Activated naive CD8-positive, alpha-beta T cell treated with anti-CD3 and anti-CD28 coated beads, Interleukin-2, amount 50 U/mL, for 16 hours (primary cell): Measurements from ENCODE around the gene FAM72B.
"Not testable (repeated sequence)": the region's sequence is repeated elsewhere in the genome, so short reads cannot be mapped to it uniquely, and the experiment has no call there.

Experiments used
- DNase-seq: peaks from one replicate; pipeline ENCODE4 v3.0.0-alpha.2; 2020; ENCODE audit warnings: low read depth, low spot score

FAM72B gene

DNA sequence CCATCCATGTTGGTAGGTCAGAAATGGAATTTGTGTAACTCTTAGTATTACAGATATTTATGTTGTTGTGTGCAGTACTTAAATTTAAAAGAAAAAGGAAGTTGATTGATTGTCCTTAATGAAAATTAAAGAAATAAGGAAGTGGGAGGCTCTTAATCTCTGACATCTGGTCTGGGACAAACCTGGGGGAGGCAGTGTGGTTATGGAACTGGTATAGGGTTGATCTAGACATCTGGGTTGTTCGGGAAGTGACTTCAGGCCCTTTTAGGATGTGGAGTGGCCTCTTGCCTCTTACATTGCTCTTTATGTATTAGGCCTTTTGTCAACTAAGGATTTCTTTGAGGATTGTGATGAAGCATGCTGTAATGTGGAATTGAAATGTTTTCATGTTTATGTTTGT is 16.1 kb upstream of the FAM72B start:
- DNase-seq: not testable (repeated sequence)

GRCh38 chr1:121199763-121200162 is 15.6 kb upstream of the FAM72B start:
- DNase-seq: not testable (repeated sequence)

GRCh38 chr1:121197095-121197882 is 13.1 kb upstream of the FAM72B start:
- DNase-seq: not testable (repeated sequence)

GRCh38 chr1:121192512-121192911 is 8.4 kb upstream of the FAM72B start:
- not testable (repeated sequence) for DNase-seq

DNA sequence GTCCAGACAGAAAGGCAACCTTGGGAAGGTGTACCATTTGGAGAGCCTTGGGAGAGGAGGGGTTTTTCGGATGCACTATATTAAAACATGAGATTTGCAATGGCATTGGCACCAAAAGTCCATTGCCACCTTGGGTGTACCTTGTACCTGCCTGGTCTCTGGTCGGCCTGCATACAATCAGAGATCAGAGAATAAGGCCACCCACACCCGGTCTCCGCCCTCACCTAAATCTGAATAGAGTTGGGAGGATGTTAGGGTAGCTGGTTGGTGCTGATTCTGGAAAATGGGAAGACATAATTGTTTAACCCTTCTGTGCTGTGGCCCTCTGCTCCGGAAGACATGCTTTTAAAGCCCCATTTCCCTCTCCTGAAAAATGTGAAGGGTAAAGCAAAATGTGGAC is 3.8 kb upstream of the FAM72B start:
- not testable (repeated sequence) for DNase-seq

DNA sequence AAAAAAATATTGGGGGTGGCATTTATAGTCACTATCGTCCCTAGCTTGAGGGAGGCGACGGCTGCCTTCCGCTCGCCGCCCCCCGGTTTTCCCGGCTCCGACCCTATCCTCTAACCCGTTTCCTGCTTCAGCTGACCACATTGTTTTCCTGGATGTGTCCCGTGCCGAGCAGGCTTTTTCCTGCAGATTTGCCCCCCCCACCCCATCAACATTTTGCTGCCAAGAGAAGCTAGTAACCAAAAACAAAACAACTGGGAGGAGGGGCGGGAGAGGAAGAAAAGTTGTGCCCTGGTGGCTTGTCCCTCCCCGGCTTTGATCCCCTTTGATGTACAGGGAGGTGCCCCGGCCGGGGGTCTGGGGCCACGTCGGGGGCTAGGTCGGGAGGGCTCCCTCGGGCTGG is 2.1 kb upstream of the FAM72B start:
- not testable (repeated sequence) for DNase-seq

DNA sequence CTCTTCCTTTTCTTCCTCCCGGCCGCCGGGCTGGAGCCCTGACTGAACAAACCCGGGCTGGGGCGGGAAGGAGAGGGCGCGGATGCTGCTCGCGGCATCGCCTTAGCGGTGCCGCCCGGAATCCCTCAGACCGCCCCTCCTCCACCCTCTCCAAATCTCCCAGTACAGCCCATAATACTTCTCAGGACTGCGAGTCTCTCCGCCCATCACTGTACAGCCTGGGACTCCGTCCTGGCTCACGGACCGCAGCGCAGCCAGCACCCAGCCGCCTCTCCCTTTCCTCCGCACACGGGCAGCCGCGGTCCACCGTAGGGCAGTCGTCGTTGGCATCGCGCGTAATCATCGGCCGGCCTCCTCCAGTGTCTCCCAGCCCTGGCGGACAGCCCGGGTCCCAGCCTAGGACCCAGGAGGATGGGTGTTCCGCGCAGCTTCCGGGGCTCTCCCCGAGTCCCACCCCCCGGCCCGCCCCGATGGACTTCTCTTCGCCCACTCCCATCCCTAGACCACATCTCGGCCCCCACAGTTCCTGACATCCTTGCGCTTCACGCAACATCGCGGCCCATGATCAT is 1.1 kb upstream of the FAM72B start:
- DNase-seq: not testable (repeated sequence)

DNA sequence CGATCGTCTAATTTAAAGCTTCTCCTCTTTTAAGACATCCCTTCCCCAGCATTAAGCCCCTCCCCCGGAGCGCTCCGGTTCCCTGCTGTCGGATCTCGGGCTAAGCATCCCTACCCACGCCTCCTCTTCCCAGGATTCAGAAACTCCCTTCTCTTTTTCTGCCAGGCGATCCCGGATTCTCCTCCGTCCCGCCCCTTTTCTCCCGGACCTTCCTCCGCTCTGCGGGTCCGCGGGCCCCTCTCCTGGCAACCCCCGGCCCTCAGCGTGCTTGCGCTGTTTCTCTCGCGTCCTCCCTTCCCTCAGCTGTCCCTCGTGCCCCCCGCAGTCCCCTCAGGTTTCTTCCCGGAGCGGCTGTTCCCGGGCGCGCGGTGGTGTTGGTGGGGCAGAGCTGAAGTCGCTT is 273 bp downstream of the FAM72B start:
- DNase-seq: not testable (repeated sequence)

DNA sequence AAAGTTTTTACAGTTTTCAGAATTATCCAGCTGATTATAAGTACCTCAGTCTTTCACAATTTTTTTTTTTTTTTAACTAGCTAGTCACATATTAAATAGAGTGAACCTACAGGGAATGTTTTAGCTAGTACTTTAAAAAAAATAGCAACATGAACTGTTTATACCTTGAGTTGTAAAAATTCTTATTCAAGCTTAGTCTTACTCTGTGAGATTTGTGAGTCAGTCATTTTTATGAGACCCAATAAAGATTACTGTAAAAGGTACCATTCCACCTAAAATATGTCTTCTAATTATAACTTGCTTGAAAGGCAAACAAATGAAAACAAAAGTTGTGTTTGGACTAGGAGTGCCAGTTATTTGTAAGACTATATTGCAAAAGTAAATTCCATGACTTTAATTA is 5.9 kb downstream of the FAM72B start:
- DNase-seq: not testable (repeated sequence)

GRCh38 chr1:121176649-121177048 is 7.5 kb downstream of the FAM72B start:
- DNase-seq: not testable (repeated sequence)

DNA sequence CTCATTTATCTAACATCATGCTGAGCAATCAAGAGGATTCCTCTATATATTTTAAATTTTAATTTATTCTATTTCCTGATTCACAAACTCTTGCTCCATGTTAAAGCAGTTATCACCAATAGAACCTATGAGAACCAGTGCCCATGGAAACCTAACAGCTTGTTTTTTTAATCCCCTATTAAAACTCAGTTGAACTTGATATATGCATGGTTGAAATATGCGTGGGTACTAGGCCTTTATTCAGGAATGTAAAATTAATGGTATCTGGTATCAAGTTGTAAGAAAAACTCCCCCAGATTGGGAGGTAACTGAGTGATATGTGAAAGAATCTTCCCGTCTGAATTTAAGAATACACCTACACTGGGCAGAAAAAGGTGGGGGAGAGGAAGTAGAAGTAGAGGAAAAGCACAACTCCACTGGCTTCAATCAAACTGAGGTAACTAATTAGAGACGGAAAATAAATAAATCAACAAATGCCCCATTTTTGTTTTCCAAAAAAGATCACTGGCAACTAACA is 15.9 kb downstream of the FAM72B start:
- DNase-seq: not testable (repeated sequence)

DNA sequence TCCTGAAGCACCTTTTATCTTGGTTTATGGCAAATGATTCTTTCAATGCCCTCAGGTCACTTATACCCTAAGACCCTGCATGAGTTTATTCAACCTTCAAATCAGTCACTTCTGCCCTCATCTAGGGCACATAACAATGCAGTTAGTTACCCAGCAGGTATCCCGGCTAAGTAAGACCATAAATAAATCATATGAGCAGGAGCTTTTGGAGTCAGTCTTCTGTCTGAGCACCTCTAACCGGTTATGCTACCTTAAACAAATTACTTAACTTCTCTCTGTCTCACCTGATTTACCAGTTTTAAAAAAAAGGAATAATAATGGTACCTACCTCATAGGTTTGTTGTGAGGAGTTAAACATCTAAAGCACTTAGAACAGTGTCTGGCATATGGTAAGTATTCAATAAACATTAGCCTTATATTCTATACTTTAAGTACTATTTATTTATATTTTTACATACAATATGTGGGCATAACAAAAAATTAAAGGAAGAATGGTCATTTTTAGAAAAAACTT is 16.9 kb downstream of the FAM72B start:
- not testable (repeated sequence) for DNase-seq

DNA sequence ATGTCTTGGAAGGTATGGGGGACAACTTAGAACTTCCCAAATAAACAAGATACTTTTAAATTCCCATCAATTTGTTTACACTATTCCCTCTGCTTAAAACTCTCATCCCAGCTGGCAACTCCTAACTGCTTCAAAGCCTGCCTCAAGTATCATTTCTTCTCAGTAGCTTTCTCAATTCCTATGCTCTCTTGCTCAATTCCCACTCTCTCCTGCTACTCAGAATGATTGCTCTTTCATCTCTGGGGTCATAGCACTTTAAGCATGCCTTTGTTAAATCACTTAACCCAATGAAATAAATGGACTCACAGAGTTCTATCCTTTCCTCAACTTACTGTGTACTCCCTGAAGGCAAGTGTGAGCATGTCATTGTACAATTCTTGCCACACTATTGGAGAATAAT is 18.8 kb downstream of the FAM72B start:
- not testable (repeated sequence) for DNase-seq

DNA sequence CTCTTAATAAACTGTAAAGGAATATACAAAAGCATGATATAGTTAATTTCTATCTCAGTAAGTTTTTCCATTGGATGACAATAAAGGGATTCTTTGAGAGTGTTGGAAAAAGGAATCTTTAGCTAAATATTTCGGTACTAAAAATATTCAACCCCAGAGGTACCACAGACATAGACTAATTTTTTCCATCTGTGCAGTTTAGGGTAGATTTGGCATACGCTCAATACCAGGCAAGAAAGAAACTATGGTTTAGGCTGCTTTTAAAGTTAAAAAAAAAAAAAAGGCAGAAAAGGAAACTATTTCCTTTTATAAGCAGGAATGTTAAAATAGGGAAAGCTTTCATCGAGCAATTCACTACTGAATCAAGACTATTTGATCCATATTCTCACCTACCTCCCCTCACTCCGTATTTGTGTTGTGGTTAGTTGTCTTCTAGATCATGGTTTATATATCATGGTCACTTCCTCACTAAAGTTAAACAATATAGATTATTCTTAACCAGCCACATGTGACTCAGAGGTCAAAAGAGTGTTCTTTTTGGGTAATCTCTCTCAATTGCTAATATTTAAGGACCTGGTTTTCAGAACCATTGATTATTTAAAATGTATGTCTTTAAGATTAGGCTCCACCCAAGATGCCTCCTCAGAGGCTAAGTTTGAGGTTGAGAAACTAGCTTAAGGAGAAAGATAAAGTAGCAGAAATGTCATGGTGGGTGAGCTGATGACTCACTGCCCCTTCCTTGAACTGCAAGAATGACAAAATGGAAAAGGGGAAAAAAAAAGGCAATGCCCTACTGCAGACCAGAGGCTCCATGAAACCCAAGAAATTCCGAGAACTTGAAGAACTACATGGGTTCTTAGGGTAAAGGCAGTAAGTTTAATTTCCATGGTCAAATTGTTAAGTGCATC is 20.0 kb downstream of the FAM72B start:
- not testable (repeated sequence) for DNase-seq

DNA sequence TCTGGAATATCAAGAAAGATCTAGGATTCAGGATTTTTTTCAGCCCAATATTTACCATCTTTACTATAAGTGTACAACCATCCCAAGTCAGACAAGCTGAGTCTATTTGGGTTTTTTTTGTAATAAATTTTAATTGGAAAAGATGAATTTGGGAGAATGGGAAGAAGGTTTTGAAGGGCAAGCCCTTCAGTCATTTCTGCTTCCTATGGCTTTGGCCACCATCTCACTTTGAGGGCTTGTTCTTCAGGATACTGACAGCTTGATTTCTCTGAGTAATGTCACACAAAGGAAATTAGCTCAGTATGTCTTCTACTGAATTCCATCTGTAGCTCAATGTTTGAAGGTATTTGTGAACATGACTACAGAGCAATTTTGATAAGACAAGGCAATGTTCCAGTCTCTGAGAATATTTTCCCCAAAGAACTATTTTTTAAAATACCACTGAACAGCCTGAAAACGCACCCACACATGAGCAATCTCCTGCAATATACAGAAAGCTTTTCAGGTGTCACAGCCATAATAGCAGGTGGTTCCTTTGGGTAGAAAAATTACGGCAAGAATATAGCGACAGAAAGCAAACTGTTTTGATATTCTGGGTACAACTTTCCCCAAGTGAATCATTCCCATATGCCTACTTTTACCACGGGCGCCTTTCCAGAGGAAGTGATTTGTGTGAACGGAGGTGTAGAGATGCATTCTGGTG is 22.8 kb downstream of the FAM72B start:
- not testable (repeated sequence) for DNase-seq

DNA sequence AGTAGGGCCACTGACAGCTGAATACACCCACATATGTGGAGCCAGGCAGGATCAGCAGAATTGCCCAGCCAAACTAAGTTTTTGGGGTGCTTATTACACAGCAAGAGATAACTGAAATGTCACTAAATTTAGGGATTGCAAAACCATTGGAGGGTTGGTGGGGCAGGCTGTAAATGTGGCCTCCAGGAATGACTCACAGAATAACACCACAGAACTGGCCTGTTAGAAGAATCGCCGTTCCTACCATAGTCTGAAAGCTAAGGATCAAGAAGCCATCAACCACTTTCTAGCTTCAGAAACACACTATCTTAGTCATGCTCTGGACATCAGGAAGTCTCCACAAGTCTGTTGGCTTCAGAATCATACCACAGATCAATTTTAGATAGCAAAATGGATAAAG is 24.0 kb downstream of the FAM72B start:
- not testable (repeated sequence) for DNase-seq

DNA sequence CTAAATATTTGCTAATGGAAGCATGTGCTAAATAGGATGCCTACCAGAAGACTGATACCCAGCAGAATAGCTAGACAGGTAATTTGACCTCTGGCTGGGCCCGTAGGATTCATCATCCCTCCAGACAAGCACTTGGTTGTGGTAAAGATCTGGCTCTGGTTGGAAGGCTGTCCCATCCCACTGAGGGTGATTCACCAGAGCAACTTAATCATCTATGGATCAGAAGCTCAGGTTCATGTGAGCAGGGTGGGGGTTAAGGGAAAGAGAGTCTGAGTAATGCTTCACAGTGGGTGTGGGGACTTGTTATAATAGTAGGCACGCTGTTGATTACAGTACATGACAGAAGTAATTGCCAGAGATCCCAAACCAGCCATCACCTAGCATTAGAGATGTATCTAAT is 26.5 kb downstream of the FAM72B start:
- DNase-seq: not testable (repeated sequence)

DNA sequence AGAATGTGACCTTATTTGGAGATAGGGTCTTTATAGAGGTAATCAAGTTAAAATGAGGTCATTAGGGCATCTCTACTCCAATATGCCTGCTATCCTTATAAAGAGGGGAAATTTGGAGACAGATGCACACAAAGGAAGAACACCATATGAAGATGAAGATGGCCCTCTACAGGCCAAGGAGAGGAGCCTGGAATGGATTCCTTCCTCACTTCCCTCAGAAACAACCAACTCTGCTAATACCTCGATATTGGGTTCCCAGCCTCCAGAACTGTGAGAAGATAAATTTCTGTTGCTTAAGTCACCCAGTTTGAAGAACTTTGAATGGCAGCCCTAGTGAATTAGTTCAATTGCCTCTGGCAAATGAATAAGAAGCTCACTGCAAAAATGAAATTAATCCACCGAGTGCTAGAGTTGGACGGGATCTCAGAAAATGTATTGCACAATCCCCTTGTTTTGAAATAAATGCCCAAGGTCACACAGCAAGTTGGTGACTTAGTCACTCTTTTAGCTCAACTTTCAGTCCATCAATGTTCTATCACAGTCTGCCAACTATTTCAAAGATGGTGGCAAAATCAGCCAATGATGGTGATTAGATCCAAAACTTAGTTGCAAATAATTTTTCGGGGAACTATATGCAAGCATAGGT is 27.1 kb downstream of the FAM72B start:
- not testable (repeated sequence) for DNase-seq

- DNase-seq: not testable (repeated sequence)
Observed at GRCh38 chr1:121155671-121156358, 28.3 kb downstream of the FAM72B start.

DNA sequence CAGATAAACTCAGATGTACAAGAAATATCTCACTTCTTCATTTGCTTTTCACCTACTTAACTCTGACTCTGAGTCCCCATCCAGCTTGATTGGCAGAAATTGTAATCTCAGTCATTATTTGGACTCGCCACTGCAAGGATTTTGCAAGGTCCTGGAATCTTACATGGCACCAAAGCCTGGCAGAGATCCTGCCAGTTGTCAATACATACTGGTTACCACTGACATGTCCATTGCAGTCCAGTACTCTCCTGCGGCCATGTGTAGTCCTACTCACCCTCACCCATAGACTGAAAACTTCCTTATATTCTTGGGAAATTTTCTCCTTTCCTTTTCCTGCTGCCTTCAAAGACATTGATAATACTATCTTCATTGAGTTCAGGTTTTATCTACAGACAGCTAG is 29.3 kb downstream of the FAM72B start:
- not testable (repeated sequence) for DNase-seq
